D721Med (cell line): ENCODE measurements around the gene PNLIP.

Source experiments
- DNase-seq: peaks from one replicate; pipeline ENCODE4 v3.0.0; 2011; ENCODE audit warnings: low spot score; ENCODE audit not compliant: insufficient read length
- FAIRE-seq: peaks from 2 replicates; lab custom pipeline; 2011; peaks lifted over from hg19 to GRCh38; lab: Jason Lieb, UNC
- CTCF ChIP-seq: IDR thresholded peaks from 2 replicates; pipeline ENCODE4 v1.5.1; 2012; ENCODE audit warnings: mild to moderate bottlenecking, control low read depth; ENCODE audit not compliant: insufficient read depth; ENCODE audit errors: missing control alignments

The PNLIP gene

GRCh38 chr10:116545756-116546155 lies at the start of gene PNLIP:
PNLIP (plus strand) TSS chr10:116545931; CDS start chr10:116546093, 162 bp downstream.
- no peak for TF ChIP-seq CTCF
- DNase-seq (no peak), FAIRE-seq (no peak)

- DNase-seq: no peak
- no peak for FAIRE-seq
- no peak for TF ChIP-seq CTCF
These were observed 40.9 kb upstream of the PNLIP start for GRCh38 chr10:116504786-116505185.

DNA sequence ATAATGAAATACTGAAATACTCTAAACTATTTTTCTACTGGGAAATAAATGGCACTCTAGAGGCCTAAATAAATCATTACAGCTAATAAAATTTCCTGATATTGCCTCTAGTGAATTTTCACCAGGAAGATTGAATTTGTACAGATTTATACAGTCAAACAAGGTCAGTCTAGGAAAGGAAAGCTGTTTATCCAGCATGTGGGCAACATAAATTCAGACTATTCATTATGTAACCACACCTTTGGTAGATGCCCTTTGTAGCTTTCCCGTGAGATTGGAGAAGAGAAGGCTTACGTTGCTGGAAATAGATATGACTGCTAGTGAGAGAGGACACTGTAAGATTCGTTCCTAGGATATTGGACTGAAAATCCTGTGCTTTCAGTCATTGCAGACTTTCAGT lies 35.2 kb upstream of the PNLIP start:
- FAIRE-seq (no peak), DNase-seq (no peak)
- TF ChIP-seq CTCF: no peak

DNA sequence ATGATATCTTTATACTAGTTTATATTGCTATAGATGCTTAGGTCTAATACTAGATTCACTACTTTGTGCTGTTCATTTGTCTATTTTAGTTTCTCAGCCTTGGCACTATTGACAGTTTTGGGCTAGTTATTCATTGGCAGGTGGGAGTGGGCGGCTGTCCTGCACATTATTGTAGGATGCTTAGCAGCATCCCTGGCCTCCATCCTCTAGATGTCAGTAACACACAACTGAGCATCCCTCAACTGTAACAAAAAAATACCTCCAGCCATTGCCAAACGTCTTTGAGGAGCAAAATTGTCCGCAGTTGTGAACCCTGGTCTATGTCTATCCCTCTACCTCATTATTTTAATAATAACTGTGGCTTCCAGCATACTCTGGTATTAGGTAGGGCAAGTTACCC lies 34.4 kb upstream of the PNLIP start:
- TF ChIP-seq CTCF: no peak
- DNase-seq (no peak), FAIRE-seq (no peak)

DNA sequence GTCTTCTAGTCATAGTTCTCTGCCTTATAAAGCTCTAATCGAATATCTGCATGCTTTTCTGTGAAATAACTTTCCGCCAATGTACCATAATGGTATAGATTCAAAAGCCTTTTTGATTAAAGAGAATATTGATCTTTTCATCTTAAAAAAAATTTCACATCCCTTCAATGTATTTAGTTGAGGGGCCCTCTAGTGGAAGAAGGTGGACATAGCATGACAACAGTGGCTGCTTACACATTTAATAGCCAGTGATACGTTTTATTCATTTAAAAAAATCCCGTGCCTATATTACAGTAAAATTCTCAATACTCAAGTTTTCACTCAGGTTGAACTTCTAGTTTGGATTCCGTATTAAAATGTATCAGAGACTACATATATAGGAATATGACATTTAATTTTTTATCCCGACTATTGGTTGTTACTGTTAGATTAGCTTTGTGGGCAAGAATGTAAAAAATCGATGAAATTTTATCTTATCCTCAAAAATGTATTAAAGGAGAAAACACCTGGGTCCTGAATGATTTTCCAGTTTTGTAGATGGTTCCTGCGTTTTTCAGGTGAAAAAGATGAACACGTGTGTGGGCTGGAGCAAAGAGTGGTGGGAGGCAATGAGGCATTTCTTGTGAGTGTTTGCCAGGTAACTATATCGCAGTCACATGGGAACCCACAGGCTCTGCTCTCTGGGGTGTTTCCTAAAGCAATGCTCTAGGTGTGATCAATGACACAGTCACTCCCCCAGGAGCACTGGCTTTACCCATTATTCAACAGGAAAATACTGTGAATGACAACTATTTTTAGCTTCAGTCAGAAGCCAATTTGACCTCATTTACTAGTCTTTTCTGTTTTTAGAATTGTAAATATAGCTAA lies 24.1 kb upstream of the PNLIP start:
- no peak for DNase-seq

DNA sequence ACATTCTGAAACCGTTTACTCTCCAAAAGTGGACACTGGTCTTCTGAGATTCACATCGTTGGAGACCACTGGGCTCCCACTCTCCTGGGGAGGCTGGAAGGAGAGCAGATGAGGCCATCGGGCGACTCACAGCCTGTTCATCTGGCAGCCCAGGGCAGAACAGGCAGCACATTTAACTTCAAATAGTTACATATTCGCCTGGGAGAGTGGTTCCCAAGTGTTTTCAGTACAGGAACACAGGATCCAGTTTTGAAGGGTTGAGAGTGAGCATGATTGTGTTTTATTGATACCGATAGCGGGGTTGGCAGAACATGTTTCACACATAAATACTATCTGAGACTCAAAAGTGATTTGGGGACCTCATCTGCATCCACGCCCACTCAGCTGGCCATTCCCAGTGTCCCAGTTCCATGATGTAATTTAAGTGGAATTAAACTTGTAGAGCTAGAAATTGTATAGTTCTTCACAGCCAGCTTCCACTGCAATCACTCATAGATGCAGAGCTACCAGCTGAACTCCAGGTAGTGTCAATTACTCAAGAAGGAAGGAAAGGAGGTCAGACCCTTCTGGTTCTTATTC lies 22.8 kb upstream of the PNLIP start:
- no peak for TF ChIP-seq CTCF
- FAIRE-seq: no peak

More for the DNA sequence above, 24.1 kb upstream of the PNLIP start:
- no peak for FAIRE-seq
- peak; percentile 70 for TF ChIP-seq CTCF

GRCh38 chr10:116524736-116525135 lies 21.0 kb upstream of the PNLIP start:
- FAIRE-seq (no peak), DNase-seq (no peak)
- TF ChIP-seq CTCF: no peak

More for the DNA sequence above, 22.8 kb upstream of the PNLIP start:
- DNase-seq: no peak
